Measurements from ENCODE around the gene GALNT2.

Gene GALNT2

GRCh38 chr1:230145953-230146476, 79.0 kb downstream of the GALNT2 start:
- H3K4me1 ChIP-seq (ENCODE audit: insufficient read depth, low read length), result peaks cover 23% of the 10 kb centered on the region
- no peaks in the 10 kb centered on the region for H3K36me3 ChIP-seq (ENCODE audit: insufficient read depth, low read length)
- H3K9me3 ChIP-seq (ENCODE audit: low read length), result no peaks in the 10 kb centered on the region
- no peak overlapping the region for H3K4me3 ChIP-seq (ENCODE audit: low read depth in 1 of 2, low read length in 2 of 2)
- no peaks in the 10 kb centered on the region for H3K27me3 ChIP-seq (ENCODE audit: control insufficient read depth in 1 of 2, insufficient read depth in 2 of 2, low read length in 2 of 2)
- no peak overlapping the region for H3K9ac ChIP-seq (ENCODE audit: low read length)
- no peak overlapping the region for H3K27ac ChIP-seq (ENCODE audit: low read depth, low read length)

- Histone ChIP-seq H3K9me3 (ENCODE audit: low read length) (no peaks in the 10 kb centered on the region), H3K27ac (ENCODE audit: low read depth, low read length) (no peak overlapping the region), H3K27me3 (ENCODE audit: control insufficient read depth in 1 of 2, insufficient read depth in 2 of 2, low read length in 2 of 2) (no peaks in the 10 kb centered on the region), H3K4me3 (ENCODE audit: low read depth in 1 of 2, low read length in 2 of 2) (no peak overlapping the region), H3K9ac (ENCODE audit: low read length) (no peak overlapping the region), H3K36me3 (ENCODE audit: insufficient read depth, low read length) (no peaks in the 10 kb centered on the region), H3K4me1 (ENCODE audit: insufficient read depth, low read length) (peaks cover 22% of the 10 kb centered on the region)
Observed at GRCh38 chr1:230146709-230147108, 79.7 kb downstream of the GALNT2 start.

DNA sequence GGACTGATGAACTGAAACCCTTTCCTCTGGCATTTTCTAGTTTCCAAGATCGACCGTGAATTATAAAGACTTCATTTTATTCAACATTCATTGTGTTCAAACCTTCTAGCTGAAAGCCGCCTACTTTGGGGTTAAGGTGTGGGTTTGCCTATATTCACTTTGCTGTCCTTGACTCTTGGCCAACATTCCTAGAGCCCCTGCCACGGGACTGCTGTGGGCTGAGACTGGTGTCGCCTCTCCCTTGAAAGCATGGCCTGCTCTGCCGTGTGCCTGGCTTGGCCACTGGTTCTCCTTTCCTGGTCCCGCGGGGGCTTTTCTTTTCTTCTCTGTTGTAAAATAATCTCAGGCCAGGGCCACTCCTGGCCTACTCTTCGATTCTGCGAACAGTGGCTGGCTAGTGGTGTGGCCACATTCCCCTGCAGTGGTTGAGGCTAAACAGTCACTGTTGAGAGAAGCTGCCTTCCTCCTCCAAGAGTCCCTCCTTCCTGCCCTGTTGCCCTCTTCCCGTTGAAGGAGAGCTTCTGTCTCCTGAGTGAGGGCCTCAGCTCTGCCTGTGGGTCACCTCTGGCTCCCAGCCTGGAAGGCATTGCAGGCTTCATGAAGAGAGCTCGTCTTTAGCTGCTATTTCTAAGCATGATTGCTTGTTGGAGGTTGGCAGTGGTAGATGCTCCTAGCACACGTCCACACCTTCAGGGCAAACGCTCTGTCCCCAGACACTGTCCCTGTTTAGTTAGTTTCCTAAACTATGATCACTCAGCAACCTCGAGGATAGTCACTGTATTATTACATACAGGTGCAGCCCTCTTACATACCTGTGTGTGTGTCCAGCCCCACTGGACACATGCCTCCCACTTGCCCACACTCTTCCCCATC, 80.5 kb downstream of the GALNT2 start:
- Histone ChIP-seq H3K4me1 (ENCODE audit: insufficient read depth, low read length) (peaks cover 14% of the 10 kb centered on the region), H3K27me3 (ENCODE audit: control insufficient read depth in 1 of 2, insufficient read depth in 2 of 2, low read length in 2 of 2) (no peaks in the 10 kb centered on the region), H3K36me3 (ENCODE audit: insufficient read depth, low read length) (no peaks in the 10 kb centered on the region), H3K4me3 (ENCODE audit: low read depth in 1 of 2, low read length in 2 of 2) (no peak overlapping the region), H3K9ac (ENCODE audit: low read length) (no peak overlapping the region), H3K27ac (ENCODE audit: low read depth, low read length) (no peak overlapping the region), H3K9me3 (ENCODE audit: low read length) (no peaks in the 10 kb centered on the region)

- Histone ChIP-seq H3K27ac (ENCODE audit: low read depth, low read length) (no peak overlapping the region), H3K9me3 (ENCODE audit: low read length) (no peaks in the 10 kb centered on the region), H3K4me1 (ENCODE audit: insufficient read depth, low read length) (peaks cover 8% of the 10 kb centered on the region), H3K36me3 (ENCODE audit: insufficient read depth, low read length) (no peaks in the 10 kb centered on the region), H3K4me3 (ENCODE audit: low read depth in 1 of 2, low read length in 2 of 2) (no peak overlapping the region), H3K9ac (ENCODE audit: low read length) (no peak overlapping the region), H3K27me3 (ENCODE audit: control insufficient read depth in 1 of 2, insufficient read depth in 2 of 2, low read length in 2 of 2) (no peaks in the 10 kb centered on the region)
Observed at GRCh38 chr1:230148126-230148652, 81.2 kb downstream of the GALNT2 start.

DNA sequence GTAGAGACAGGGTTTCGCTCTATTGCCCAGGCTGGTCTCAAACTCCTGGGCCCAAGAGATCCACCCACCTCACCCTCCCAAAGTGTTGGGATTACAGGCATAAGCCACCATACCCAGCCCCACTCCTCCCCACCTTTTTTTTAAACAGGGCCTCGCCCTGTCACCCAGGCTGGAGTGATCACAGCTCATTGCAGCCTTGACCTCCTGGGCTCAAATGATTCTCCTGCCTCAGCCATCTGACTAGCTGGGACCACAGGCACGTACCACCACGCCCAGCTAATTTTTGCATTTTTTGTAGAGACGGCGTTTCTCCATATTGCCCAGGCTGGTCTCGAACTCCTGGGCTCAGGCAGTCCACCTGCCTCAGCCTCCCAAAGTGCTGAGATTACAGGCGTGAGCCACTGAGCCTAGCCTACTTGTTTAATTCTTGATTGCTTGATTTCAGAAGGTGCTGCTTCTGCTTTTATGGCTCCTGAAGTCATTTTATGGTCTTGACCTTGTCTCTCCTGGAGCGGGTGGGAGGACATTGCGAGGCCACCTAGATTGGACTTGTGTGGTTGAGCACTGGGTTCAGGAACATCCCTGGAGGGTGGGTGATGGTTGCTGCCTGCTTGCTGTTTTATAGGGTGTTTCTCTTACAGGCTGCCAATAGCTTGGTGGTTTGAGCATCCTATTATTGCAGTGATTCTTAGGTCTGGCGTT, 81.9 kb downstream of the GALNT2 start:
- H3K27ac ChIP-seq (ENCODE audit: low read depth, low read length), result no peak overlapping the region
- H3K4me1 ChIP-seq (ENCODE audit: insufficient read depth, low read length), result peaks cover 8% of the 10 kb centered on the region
- no peaks in the 10 kb centered on the region for H3K9me3 ChIP-seq (ENCODE audit: low read length)
- H3K4me3 ChIP-seq (ENCODE audit: low read depth in 1 of 2, low read length in 2 of 2), result no peak overlapping the region
- H3K27me3 ChIP-seq (ENCODE audit: control insufficient read depth in 1 of 2, insufficient read depth in 2 of 2, low read length in 2 of 2), result no peaks in the 10 kb centered on the region
- no peaks in the 10 kb centered on the region for H3K36me3 ChIP-seq (ENCODE audit: insufficient read depth, low read length)
- no peak overlapping the region for H3K9ac ChIP-seq (ENCODE audit: low read length)

DNA sequence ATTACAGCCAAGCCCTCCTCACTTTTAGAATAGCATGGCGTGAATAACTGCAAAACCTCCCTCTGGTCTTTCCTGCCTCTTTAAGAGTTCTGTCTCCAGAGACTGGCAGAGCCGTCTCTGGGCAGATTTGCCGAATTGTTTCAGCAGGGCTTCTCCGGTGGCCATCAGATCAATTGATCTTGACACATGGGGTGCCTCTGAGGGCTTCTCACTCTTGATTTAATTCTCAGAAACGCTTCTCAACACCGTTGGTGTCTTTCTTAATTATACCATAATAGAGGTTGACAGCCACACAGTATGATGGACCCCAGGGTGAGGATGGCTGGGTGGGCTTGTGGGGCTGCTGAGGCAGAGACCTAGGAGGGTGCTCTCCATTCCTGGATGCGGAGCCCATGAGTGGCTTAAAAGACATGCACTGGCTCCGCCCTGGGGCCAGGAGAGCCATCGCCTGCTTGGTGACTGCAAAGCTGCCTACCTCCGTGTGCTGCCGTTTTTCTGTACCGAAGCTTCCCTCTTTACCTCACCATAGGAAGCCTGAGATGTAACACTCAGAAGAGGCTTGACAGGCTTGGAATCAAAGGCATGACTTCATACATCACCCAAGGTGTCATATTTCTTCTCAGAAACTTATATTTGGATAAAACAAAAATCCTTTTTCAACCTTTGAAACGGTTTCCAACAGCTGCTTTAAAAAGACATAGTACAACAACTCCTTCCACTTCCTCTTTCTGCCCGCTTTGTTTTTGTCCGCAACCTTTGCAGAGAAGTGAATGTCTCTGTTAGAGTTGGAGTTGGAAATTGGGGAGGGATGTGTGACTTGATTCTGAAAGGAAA, 82.9 kb downstream of the GALNT2 start:
- Histone ChIP-seq H3K36me3 (ENCODE audit: insufficient read depth, low read length) (no peaks in the 10 kb centered on the region), H3K27me3 (ENCODE audit: control insufficient read depth in 1 of 2, insufficient read depth in 2 of 2, low read length in 2 of 2) (no peaks in the 10 kb centered on the region), H3K9me3 (ENCODE audit: low read length) (no peaks in the 10 kb centered on the region), H3K4me1 (ENCODE audit: insufficient read depth, low read length) (peaks cover 6% of the 10 kb centered on the region), H3K9ac (ENCODE audit: low read length) (no peak overlapping the region), H3K4me3 (ENCODE audit: low read depth in 1 of 2, low read length in 2 of 2) (no peak overlapping the region), H3K27ac (ENCODE audit: low read depth, low read length) (no peak overlapping the region)

DNA sequence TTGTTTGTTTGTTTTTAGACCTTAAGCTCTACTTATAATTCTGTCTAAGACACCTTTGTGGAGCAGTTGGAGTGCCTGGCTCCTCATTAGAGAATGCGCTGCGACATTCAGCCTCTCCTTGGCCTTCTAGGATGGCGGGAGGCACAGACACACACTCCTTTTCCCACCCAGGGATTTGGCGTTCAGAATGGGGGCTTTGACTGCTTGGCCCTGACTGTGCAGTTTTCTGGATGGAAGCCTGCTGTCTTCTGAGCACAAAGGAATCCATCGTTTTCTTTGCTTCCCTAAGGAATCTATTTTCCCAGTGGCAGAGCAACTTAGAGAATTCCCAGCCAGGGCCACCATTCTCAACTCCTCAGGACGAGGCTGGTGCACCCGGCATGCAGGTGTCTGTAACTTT, 83.6 kb downstream of the GALNT2 start:
- Histone ChIP-seq H3K9me3 (ENCODE audit: low read length) (no peaks in the 10 kb centered on the region), H3K27ac (ENCODE audit: low read depth, low read length) (no peak overlapping the region), H3K36me3 (ENCODE audit: insufficient read depth, low read length) (no peaks in the 10 kb centered on the region), H3K4me1 (ENCODE audit: insufficient read depth, low read length) (no peaks in the 10 kb centered on the region), H3K27me3 (ENCODE audit: control insufficient read depth in 1 of 2, insufficient read depth in 2 of 2, low read length in 2 of 2) (no peaks in the 10 kb centered on the region), H3K4me3 (ENCODE audit: low read depth in 1 of 2, low read length in 2 of 2) (no peak overlapping the region), H3K9ac (ENCODE audit: low read length) (no peak overlapping the region)

GRCh38 chr1:230151924-230152468, 85.0 kb downstream of the GALNT2 start:
- Histone ChIP-seq H3K27ac (ENCODE audit: low read depth, low read length) (no peak overlapping the region), H3K9me3 (ENCODE audit: low read length) (no peaks in the 10 kb centered on the region), H3K4me3 (ENCODE audit: low read depth in 1 of 2, low read length in 2 of 2) (no peak overlapping the region), H3K36me3 (ENCODE audit: insufficient read depth, low read length) (no peaks in the 10 kb centered on the region), H3K4me1 (ENCODE audit: insufficient read depth, low read length) (no peaks in the 10 kb centered on the region), H3K27me3 (ENCODE audit: control insufficient read depth in 1 of 2, insufficient read depth in 2 of 2, low read length in 2 of 2) (no peaks in the 10 kb centered on the region), H3K9ac (ENCODE audit: low read length) (no peak overlapping the region)

GRCh38 chr1:230152999-230153398, 86.0 kb downstream of the GALNT2 start:
- Histone ChIP-seq H3K9ac (ENCODE audit: low read length) (no peak overlapping the region), H3K4me1 (ENCODE audit: insufficient read depth, low read length) (peaks cover 2% of the 10 kb centered on the region), H3K4me3 (ENCODE audit: low read depth in 1 of 2, low read length in 2 of 2) (no peak overlapping the region), H3K9me3 (ENCODE audit: low read length) (no peaks in the 10 kb centered on the region), H3K36me3 (ENCODE audit: insufficient read depth, low read length) (no peaks in the 10 kb centered on the region), H3K27me3 (ENCODE audit: control insufficient read depth in 1 of 2, insufficient read depth in 2 of 2, low read length in 2 of 2) (no peaks in the 10 kb centered on the region), H3K27ac (ENCODE audit: low read depth, low read length) (no peak overlapping the region)

DNA sequence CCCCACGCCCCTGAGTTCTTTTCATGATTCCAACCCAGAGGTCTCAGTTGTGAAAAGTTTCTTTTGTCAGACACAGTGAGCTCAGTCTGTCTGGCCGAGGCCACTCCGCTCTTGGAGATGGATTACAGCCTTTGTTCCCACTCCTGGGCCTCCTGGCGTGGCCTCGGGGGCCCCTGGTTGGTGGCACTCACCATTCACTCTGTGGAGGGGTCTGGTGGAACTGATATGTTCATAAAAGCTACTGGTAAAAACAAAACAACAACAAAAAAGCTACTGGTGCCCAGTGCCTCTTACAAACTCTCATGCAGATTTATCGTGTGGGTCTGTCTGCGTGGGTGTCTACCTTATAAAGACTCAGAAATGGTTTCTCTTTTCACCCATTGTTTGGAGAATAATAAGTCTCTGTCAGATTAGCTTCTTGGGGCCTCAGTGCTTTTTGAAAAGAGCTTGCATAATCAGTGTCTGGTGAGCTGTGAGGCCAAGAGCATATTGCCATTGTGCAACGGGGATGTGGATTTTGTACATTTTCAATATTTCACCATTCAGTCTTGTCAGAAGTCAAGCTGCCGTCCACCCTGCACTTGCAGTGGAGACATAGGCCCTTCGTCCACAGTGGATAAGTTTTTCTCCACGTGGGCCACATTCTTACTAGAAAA, 86.7 kb downstream of the GALNT2 start:
- H3K36me3 ChIP-seq (ENCODE audit: insufficient read depth, low read length), result no peaks in the 10 kb centered on the region

More for the DNA sequence above, 86.7 kb downstream of the GALNT2 start:
- Histone ChIP-seq H3K27me3 (ENCODE audit: control insufficient read depth in 1 of 2, insufficient read depth in 2 of 2, low read length in 2 of 2) (no peaks in the 10 kb centered on the region), H3K4me1 (ENCODE audit: insufficient read depth, low read length) (peaks cover 9% of the 10 kb centered on the region), H3K27ac (ENCODE audit: low read depth, low read length) (no peak overlapping the region), H3K9ac (ENCODE audit: low read length) (no peak overlapping the region), H3K9me3 (ENCODE audit: low read length) (no peaks in the 10 kb centered on the region), H3K4me3 (ENCODE audit: low read depth in 1 of 2, low read length in 2 of 2) (no peak overlapping the region)
